ELF-1 (cell line): ENCODE results near the gene ZNF275.
"Not testable (repeated sequence)": the region's sequence is repeated elsewhere in the genome, so short reads cannot be mapped to it uniquely, and the experiment has no call there.

Source experiments
- DNase-seq: peaks from one replicate; pipeline ENCODE4 v3.0.0-alpha.2; 2016; ENCODE audit warnings: low read depth, low spot score

The ZNF275 gene

DNA sequence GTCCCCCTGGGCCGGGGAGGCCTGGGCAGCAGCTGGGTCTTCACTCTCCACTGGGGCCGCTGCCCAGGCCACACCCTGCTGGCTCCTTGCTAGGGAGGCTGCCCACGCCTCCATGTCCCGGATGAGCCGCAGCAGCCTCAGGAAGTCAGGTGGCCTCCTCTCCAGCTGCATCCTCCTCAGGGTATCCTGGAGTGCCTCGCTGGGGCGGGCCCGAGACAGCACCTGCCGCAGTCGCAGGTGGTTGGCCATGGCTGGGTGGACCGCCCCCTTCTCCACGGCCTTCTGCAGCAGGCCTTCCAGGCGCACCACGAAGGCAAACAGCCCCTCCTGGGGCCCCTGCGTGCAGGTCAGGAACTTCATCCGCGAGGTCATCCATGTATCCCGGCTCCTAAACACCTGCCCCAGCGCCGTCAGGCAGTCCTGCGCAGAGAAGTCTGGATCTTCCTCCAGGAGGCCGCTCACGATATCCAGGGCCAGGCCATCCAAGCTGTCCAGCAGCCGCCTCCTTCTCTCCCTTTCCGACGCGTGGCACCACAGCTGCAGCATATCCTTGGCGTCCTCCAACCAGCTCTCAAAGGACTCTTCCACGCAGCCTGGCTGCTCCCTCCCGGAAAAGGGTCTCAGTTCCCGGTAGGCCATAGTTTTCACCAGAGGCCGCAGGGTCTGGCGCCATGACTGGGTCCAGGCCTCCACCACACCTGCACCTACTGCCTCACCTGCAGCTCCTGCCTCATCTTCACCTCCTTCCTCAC, 14.5 kb upstream of the ZNF275 start:
- DNase-seq: peak; percentile 47

DNA sequence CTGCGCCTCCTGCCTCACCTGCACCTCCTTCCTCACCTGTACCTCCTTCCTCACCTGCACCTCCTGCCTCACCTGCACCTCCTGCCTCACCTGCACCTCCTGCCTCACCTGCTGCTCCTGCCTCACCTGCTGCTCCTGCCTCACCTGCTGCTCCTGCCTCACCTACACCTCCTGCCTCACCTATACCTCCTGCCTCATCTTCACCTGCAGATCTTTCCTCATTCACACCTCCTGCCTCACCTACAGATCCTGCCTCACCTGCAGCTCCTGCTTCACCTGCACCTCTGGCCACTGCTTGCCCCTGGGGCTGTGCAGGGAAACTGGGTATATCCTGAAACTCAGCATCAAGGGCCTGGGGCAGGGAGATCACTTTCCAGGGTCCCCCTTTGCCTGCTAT, 13.9 kb upstream of the ZNF275 start:
- DNase-seq: not testable (repeated sequence)

DNA sequence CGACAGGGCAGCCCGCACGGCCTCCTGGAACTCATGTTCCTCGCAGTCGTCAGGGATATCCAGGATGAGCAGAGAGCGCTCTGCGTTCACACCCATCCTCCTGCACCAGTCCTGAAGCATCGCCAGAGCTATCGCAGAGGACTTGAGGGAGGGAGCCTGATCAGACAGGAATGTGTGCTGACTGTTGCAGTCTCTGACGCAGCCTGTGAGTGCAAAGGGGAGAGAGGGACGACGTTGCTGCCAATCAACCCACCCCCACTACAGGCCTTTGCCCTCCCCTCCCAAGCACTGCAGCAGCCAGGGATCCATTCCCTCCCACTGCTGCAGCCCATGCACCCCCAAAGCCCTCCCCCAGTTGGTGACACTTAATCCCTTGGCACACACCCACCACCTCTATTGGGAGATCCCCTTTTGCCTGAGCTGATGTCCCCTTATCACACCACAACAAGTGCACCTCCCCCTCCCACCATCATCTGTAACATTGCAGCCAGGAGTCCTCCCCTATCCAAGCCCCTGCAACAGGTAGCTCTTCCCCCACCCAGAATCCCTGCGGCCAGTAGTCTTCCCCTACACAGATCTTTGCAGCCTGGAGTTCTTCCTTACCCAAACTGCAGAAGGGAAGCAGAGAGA, 13.3 kb upstream of the ZNF275 start:
- peak; percentile 11 for DNase-seq

DNA sequence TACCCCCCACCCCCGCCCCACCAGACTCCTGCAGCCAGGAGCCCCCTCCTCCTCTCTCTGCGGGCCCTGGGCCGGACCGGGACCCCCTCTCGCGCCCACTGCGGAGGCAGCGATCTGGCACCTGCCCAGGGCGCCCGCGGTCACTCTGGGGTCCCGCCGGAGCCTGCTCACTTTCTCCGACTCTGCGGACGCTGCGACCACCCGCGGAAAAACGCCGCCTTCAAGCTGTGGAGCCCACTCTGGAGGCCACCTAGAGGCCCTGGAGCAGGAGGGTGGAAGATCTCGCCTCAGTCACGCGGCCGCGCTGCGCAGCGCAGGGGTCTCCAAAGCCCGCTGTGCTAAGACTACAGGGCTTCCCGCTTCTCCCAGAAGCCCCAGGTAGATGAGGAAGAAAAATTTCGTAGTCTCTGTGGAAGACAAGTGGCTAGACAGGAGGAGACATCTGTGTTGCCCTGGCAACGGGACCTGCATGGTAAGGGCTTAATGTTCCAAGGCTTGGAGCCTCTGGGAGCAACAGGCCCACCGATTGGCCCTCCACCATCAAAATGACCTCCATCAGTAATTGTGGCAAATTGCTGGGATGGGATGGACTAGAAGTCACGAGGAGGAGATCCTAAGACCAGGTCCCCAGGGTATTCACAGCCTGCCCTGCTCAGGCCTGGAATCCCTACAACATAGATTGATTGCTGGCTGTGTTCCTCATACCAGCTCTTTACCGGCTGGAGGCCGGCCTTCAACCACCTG, 12.4 kb upstream of the ZNF275 start, which contains the start of gene PNMA6F:
Gene PNMA6F, minus strand, starts transcription at position 387 of the 744 bp plus-strand sequence. CDS start 1,093 bp downstream, outside the sequence.
- peak; percentile 42 for DNase-seq

DNA sequence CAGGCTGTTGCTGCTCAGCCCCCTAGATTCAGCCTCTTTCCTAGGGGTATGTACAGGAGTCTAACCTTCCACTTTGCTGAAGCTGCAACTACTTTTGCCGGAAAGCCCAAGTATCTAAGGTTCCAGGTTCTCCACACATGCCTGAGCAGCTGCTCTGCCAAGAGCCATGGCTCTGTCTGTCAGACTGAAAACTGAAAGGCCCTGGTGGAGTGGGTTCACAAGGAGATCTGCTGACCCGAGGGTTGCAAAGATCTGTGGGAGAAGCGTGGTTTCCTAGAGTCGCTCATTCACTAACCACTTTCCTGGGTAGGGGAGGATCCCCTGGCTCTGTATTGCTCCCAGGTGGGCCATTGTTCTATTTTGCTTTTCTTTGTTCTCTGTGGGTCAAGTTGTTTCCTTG, 6.4 kb upstream of the ZNF275 start:
- no peak for DNase-seq

DNA sequence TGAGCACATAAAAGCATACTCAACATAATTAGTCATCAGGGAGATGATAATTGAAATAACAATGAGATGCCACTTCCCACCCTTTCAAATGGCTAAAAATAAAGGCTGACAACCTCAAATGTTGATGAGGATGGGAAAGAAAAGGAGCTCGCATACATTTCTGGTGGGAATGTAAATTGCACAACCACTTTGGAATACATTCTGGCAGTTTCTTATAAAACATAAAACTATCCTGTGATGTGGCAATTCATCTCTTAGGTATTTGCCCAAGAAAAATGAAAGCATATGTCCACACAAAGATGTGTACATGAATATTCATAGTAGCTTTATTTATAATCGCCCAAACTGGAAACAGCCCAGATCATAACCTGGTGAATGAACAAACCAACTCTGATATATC, 687 bp upstream of the ZNF275 start:
- no peak for DNase-seq

DNA sequence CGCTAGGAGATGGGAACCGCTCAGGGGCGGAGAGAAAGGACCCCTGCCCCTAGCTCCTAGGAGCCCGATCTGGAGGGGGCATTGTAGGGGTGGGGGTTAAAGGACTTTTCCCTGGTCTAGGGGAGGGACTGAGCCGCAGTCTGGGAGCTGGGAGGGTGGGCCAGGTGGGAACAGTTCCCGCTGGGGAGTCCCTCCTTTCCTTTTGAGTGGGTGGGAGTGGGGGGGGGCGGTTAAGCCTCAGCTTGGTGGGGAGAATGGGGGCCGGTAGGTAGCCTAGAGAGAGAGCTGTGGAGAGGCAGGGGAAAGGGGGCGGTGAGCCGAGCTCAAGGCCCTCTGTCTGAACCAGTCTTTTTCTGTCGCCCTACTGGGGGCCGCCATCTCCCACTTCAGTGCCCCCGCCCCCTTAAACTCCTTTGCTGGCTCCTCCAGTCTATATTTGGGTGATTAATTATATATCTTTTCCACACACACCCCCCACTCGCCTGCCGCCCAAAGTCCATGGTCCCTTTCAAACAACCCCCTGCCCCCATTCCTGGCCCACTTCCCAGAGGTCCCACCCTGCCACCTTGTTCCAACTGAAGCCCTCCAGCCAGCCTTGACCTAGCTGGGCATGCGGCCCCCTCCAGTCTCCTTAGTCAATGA, 822 bp downstream of the ZNF275 start:
- DNase-seq: no peak

DNA sequence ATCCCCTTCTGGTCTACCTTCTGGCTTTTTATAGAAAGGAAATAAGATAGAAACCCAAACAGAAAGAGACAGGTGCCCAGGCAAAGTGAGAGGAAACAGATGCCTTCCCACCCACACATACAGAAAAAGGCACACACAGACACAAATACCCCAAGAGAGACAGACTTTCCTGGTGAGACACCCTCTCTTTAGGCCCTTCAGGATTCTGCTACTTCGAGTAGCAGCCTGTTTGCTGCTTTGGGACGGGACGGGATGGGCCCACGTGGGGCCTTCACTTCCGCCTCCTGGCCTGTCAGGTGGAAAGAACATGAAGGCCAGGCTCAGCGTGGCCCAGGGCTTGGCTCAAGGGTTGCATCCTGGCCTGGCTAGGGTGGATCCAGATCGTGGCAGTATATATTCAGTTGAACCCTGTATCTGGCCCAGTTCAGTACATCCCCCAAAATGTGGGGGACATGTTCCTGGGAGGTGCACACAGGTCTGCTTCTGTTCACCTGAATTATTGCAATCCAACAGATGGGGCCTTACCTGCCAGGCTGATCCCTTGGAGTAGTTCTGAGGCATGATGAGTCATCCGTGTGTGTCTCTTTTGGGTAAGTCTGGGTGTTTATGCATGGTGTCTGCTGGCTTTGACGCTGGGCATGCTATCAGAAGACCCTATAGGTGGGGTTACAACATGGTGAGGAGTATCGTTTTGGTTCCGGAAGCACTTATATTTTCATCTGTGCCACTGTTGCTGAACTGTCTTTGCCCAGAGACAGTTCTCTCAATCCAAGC, 2.4 kb downstream of the ZNF275 start:
- no peak for DNase-seq

DNA sequence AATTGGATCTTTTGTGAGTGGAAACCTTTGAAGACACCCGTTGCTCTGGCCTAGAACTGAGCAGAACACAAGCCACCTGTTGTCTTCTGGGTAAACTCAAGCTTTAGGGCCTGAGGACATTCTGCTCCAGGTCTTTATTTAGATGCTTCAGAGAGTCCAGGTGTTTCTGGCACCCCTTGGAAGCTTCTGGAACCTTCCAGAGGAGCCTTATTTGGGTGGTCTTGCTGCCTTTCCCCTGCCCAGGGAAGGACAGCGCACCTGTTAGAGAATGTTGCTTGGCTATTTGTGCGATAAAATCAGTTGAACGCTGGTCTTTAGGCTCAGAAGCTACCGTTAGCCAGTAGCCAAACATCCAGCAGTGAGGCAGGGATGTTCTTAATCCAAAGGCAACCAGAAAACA, 3.0 kb downstream of the ZNF275 start:
- no peak for DNase-seq

DNA sequence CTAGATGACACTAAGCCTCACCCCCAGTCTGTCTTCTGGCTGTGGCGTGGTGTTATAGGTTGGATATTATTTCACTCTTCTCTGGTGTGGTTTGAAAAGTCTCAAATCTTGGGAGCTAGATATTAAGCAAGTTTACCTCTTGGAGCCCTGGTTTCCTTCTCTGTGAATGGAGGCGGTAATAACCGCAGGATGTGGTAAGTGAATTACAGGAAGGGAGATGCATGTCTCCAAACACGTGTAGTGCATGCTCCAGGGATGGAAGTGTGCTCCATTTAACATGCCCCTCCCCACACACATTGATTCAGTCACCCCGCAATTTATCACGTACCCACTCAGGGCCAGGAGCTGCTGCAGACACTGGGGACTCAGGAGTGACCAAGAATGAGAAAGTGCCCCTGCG, 4.9 kb downstream of the ZNF275 start:
- no peak for DNase-seq

DNA sequence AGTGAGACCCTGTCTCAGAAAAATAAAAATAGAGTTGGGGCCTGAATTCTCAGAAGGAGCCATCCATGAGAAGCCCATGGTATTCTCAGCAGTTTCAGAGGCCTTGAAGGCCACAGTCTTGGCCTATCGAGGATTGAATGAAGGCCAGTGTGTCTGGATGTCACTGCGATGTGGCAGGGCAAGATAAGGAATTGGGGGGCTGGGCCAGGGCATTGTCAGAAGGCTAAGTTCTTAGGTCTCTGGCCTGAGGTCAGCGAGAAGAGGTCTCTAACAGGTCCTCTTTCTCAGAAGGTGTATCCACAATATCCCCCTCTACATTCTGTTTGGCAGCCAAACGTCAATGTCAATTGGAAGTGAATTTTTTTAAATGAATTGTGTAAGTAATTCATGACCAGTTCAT, 5.7 kb downstream of the ZNF275 start:
- no peak for DNase-seq

DNA sequence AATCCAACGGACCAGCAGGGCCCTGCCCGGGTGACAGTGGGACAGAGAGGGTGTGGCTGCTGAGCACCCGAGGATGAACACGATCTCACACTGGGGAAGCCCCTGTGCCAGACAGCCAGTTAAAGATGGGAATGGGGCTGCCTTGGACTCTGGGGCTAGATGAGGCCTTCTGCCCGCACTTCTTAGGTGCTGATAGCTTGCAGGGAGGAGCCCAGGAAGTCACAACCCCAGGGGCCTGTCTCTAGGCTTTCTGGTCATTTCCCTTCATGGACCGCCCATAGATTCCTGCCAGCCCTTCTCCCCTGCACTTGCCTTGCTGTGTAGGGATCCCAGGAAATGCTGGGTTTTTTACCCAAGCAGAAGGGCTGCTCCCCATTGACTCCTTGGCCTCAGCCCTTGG, 6.2 kb downstream of the ZNF275 start:
- no peak for DNase-seq

DNA sequence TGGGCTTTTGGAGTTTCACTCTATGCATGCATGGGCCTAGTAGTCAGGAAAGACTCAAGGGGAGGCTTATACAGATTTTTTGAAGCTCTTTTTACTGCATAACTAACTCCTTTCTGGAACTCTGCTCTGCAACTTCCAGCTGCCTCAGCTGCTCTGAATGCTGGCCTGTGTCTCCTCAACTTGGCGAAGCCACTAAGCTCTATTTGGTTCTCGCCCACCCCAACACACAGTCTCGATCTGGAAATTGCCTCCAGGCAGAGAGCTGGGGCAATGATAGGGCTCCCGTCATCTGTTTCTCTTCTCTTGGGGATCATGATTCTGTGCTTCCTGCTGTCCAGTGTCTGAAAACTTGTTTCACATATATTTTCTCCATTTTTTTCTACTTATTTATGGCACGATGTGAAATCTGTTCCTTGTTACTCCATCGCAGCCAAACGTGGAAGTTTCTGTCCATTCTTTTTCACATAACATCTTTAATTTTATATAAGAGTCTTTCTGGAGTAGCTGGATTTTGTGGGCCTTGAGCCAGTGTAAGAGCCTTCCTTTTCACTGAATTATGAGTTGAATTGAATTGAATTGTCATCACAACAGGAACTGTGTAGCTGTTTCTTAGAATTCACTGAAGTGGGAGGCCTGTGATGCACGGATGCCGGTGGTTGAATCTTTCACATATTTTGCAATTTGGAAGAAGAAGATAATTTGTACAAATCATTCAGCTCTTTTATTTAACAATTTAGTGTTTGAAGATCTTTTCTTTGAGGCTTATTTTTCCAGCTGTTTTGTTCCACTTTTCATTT, 9.0 kb downstream of the ZNF275 start:
- DNase-seq: no peak

DNA sequence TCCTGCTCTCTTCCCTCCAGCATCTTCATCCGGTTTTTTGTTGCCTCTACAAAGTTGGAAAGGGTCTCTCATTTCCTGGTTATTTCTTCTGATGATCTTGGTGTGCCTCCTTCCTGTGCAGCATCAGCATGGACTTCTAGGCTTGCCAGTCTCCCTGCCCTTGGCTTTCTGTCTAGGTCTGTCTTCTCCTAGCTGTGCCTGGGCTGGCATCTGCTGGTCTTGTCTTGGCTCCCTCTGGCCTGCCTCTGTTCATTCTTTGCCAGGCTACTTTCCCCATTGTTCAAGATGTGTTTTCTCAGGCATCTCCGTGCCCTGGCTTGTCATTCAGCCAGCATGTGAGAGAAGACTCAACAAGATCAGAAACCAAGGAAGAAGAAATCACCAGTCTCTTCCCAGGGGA, 9.7 kb downstream of the ZNF275 start:
- no peak for DNase-seq

DNA sequence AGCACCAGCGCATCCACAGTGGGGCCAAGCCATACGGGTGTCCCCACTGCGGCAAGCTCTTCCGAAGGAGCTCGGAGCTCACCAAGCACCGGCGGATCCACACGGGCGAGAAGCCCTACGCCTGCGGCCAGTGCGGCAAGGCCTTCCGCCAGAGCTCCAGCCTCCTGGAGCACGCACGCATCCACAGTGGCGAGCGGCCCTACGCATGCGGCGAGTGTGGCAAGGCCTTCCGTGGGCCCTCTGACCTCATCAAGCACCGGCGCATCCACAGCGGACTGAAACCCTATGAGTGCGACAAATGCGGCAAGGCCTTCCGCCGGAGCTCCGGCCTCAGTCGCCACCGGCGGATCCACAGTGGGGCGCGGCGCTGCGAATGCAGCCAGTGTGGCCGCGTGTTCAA, 13.6 kb downstream of the ZNF275 start:
- no peak for DNase-seq

DNA sequence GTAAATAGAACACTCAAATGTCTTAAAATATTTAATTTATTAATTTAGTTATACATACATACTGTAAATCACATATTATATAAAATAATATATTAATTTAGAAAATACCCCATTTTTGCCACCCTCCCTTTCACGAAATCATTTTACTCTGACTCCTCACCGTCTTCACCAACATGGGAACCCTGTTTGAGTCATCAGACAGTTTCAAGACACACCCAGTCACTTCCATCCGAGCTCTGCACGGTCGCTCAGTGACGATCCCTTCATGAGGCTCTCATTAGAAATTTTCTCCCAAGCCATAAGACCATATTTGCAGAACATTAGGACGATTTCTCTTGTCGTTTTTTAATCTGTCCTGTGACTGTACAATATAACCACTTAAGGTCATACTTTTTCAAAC, 14.5 kb downstream of the ZNF275 start:
- no peak for DNase-seq

DNA sequence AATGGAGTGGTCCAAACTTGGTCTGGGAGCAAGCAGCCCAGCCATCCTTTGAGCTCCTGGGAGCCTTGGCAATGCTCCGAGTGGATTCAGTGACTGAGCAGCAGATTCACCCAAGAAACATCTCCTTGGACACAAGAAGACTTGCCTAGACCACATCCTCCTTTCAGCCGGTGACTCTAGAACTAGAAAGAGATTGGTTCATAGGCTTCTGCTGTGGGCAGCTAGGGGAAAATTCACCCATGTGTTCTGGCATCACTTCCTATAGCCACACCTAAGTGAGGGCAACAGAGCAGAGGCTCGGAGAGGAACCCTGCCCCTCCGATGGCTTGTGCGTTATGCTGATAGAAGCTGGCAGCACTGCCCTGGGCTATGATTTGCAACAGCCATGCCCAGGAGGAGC, 16.0 kb downstream of the ZNF275 start:
- no peak for DNase-seq

DNA sequence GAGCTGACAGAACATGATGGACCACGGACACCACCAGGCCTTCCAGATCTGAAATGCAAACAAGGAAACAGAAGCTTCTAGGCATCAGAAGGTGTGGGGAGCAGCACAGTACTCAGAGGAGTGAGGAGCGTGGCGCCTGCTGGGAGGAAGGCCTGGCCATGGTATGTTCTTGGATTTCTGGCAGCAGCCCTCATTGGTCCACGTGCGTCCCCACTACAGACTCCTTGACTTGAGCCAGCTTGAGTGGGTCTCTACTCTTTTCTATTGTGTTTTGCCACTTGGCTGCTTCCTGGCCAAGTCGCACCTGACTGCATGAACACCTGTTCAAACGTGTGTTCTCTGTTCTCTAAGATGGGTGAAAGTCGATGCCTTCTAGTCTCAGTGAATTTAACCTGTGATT, 18.0 kb downstream of the ZNF275 start:
- DNase-seq: no peak

DNA sequence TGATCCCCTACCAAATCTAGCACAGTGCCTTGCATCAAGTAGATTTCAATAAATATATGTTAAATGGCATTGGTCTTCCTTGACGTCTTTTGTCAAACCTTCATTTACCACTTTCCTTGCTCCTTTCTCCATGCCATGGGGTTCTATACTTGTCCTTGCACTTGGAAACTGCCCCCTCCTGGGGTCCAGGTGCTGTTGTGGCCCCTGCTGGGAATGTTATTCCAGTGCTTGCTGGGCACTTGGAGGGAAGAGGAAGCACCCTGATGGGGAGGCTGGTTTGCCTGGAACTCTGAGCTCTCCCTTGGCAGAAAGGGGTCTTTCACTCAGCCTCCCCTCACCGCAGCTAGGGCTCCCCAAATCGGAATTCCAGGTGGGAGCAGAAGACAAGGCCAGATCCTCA, 18.9 kb downstream of the ZNF275 start:
- DNase-seq: no peak

DNA sequence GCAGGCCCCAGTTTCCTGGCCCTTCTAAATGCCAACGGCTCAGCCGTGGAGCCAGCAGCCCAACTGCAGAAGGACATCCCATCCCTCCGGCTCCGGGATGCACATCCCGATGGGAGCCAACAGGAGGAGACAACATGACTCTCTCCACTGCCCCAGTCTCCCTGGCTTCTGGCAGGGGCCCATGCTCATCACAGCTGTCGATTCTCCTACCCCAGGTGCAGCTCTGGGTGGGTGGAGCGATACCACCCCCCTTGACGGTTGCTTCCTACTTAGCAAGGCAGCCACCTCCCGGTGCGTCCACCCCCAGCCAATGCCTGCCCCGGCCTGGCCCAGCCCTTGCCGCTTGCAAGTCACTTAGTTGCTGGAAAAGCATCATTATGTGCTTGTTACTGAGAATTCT, 19.5 kb downstream of the ZNF275 start:
- peak; percentile 44 for DNase-seq

DNA sequence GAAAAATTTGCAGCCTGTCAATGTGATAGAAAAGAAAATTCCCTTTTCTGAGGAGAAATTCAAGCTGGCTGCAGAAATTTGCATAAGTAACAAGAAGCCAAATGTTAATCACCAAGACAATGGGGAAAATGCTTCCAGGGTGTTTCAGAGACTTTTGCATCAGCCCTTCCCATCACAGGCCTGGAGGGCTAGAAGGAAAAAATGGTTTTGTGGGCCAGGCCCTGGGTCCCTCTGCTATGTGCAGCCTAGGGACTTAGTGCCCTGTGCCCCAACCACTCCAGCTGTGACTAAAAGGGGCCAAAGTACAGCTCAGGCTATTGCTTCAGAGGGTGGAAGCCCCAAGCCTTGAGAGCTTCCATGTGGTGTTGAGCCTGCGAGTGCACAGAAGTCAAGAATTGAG, 23.9 kb downstream of the ZNF275 start:
- DNase-seq: no peak
